ENCODE results near the gene CCDC78.

- TF ChIP-seq POLR2A (IDR thresholded peaks at IDR 0.05; ENCODE audit: low read length) (no peak), GATA1 (IDR thresholded peaks at IDR 0.05; ENCODE audit: low read depth, low read length) (no peak)
These were observed 35.6 kb upstream of the CCDC78 start for GRCh38 chr16:761625-762513.
